Measurements from ENCODE around the gene MINPP1. TPM values are rescaled to one million over a fixed set of nuclear protein-coding genes. Genes with fewer than 3 reads are reported as not detected.

Gene MINPP1
- total RNA-seq, 4 donors from 2014 or later: 2.3 to 9.4 (median 6.9) TPM

DNA sequence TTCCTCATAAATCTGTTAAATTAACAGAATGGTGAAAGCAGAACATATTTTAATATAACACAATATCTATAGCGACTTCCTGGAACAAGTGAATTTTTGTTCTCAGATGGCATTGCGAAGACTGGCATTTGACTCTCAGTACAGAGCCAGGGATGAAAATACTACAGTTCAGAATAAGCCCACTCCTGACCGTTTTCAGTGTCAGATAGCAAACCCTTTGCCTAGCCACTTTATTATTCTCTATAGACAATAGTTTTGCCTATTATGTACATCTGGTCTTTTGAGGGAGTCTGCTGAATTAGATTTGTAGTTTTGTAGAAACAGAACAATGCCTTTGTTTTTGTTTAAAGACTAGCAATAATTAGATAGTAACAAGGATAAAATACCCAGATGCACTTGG is 2.3 kb downstream of the MINPP1 start:
- DNase-seq: no peak
- 83 to 91% methylated on average over 3 of the region's 3 CpGs for whole genome bisulfite sequencing, 2 donors
- Histone ChIP-seq H3K27me3 (peaks cover 0 to 5% (median 0%) of the 10 kb centered on the region in 4 donors), H3K4me1 (peaks cover 4 to 39% (median 6%) of the 10 kb centered on the region in 3 donors), H3K4me3 (no peak overlapping the region), H3K36me3 (peaks cover 0 to 25% (median 0%) of the 10 kb centered on the region in 3 donors), H3K27ac (no peak overlapping the region), H3K9me3 (no peaks in the 10 kb centered on the region)
- intact Hi-C loops (cut with DNase I): no loop called here
- TF ChIP-seq POLR2A (IDR thresholded peaks at IDR 0.05): no peak
- TF ChIP-seq, protein P1, sequence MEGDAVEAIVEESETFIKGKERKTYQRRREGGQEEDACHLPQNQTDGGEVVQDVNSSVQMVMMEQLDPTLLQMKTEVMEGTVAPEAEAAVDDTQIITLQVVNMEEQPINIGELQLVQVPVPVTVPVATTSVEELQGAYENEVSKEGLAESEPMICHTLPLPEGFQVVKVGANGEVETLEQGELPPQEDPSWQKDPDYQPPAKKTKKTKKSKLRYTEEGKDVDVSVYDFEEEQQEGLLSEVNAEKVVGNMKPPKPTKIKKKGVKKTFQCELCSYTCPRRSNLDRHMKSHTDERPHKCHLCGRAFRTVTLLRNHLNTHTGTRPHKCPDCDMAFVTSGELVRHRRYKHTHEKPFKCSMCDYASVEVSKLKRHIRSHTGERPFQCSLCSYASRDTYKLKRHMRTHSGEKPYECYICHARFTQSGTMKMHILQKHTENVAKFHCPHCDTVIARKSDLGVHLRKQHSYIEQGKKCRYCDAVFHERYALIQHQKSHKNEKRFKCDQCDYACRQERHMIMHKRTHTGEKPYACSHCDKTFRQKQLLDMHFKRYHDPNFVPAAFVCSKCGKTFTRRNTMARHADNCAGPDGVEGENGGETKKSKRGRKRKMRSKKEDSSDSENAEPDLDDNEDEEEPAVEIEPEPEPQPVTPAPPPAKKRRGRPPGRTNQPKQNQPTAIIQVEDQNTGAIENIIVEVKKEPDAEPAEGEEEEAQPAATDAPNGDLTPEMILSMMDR (IDR thresholded peaks at IDR 0.05): no peak

DNA sequence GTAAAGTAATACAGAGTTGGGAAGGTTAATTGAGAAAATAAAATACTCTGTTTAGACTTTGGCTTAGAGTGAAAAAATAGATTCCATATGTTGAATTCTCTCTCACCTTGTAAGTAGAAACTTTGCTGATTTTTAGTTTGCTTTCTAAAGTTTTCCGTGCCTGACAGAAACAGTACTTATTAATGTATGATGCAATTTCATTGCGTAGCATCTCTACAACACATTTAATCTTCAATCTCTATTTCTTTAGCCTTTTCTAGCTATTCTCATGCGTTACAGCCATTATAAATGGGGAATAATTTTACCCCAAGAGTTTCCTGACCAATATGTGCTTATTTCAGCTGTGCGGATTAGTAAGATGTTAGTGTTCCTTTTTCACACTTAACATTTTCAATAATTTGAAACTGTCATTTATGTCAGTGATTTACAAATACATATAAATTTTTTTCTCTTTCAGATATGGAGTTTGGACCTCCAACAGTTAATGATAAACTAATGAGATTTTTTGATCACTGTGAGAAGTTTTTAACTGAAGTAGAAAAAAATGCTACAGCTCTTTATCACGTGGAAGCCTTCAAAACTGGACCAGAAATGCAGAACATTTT is 3.3 kb downstream of the MINPP1 start:
- Histone ChIP-seq H3K4me3 (no peak overlapping the region), H3K27me3 (no peaks in the 10 kb centered on the region), H3K27ac (no peak overlapping the region), H3K9me3 (no peaks in the 10 kb centered on the region), H3K4me1 (peaks cover 4 to 39% (median 6%) of the 10 kb centered on the region in 3 donors), H3K36me3 (peaks cover 0 to 33% (median 0%) of the 10 kb centered on the region in 3 donors)
- intact Hi-C loops (cut with DNase I): no loop called here
- TF ChIP-seq, protein P1 (IDR thresholded peaks at IDR 0.05): no peak
- no peak for TF ChIP-seq POLR2A (IDR thresholded peaks at IDR 0.05)
- 87 to 94% methylated on average over 5 of the region's 5 CpGs for WGBS, 2 donors
- DNase-seq: no peak

DNA sequence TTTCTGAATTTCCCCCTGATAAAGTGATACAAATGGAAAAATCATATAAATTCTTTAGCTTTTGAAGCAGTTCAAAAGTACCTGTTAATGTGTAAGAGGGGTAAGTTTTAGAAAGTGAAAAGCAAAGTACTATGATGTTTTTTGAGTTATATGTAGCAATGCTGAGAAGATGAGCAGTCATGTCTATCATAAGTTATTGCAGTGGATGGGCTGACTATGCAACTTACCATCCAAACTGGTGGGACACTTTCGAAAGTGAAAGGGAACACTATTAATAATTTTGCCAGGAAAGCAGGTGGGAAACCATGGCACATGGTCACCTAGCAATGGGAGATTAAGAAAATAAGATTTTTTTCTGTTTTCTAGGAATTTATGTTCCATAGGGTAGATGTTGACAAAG is 4.1 kb downstream of the MINPP1 start:
- no peak overlapping the region for H3K4me3 ChIP-seq
- WGBS, 2 donors: 93 to 100% methylated on average over 1 of the region's 1 CpG
- no peaks in the 10 kb centered on the region for H3K9me3 ChIP-seq
- no peak overlapping the region for H3K27ac ChIP-seq
- peaks cover 4 to 36% (median 6%) of the 10 kb centered on the region in 3 donors for H3K4me1 ChIP-seq
- no peak for DNase-seq
- peaks cover 0 to 42% (median 0%) of the 10 kb centered on the region in 3 donors for H3K36me3 ChIP-seq
- H3K27me3 ChIP-seq: no peaks in the 10 kb centered on the region
- no peak for TF ChIP-seq POLR2A (IDR thresholded peaks at IDR 0.05)
- TF ChIP-seq, protein P1 (IDR thresholded peaks at IDR 0.05): no peak
- intact Hi-C loops (cut with DNase I): no loop called here

DNA sequence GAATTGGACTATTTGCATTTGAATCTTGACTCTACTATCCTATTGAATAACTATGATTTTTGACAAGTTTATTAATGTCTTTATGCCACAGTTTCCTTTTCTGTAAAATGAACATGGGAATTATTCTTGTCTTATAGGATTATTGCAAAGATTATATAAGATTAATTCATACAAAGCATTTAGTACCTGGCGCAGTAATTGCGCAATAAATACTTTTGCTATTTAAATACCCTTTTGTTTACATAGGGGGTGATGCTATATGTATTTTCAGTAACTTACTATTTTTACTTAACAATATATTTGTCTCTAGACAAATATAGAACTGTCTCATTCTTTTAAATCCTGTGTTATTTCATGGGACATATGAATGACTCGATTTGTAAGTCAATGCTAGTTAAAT is 5.3 kb downstream of the MINPP1 start:
- Histone ChIP-seq H3K27ac (no peak overlapping the region), H3K4me1 (peaks cover 0 to 30% (median 6%) of the 10 kb centered on the region in 3 donors), H3K27me3 (no peaks in the 10 kb centered on the region), H3K9me3 (no peaks in the 10 kb centered on the region), H3K36me3 (peaks cover 0 to 54% (median 0%) of the 10 kb centered on the region in 3 donors), H3K4me3 (no peak overlapping the region)
- DNase-seq: no peak
- 53 to 67% methylated on average over 3 of the region's 3 CpGs for WGBS, 2 donors
- intact Hi-C loops (cut with DNase I): no loop called here
- TF ChIP-seq POLR2A (IDR thresholded peaks at IDR 0.05): no peak
- TF ChIP-seq, protein P1 (IDR thresholded peaks at IDR 0.05): no peak

DNA sequence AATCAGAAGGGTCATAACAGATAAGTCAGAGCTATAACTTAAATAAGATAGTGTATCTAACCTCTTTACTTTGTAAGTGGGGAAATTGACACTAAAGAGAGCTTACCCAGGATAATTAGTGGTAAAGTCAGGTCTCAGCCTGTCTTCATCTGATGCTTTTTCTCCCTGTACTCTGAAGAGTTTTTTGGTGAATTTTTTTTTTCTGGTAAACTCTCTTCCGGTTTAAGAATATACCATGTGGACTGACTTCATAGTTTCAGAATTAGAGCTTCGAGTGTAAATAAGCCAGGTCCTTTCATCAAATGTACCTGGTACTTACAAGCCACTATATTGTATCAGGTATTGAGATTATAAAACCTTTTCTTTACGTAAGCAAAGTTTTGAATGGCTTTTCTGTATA is 6.8 kb downstream of the MINPP1 start:
- peaks cover 0 to 59% (median 0%) of the 10 kb centered on the region in 3 donors for H3K36me3 ChIP-seq
- DNase-seq: no peak
- H3K4me3 ChIP-seq: no peak overlapping the region
- TF ChIP-seq, protein P1 (IDR thresholded peaks at IDR 0.05): no peak
- no peak for TF ChIP-seq POLR2A (IDR thresholded peaks at IDR 0.05)
- intact Hi-C loops (cut with DNase I): no loop called here
- no peak overlapping the region for H3K27ac ChIP-seq
- 89 to 93% methylated on average over 3 of the region's 3 CpGs for whole genome bisulfite sequencing, 2 donors
- no peaks in the 10 kb centered on the region for H3K27me3 ChIP-seq
- peaks cover 0 to 16% (median 0%) of the 10 kb centered on the region in 3 donors for H3K4me1 ChIP-seq
- H3K9me3 ChIP-seq: no peaks in the 10 kb centered on the region
